MM.1S (cell line): ENCODE data around the gene GIPC2.

Source experiments
- DNase-seq: peaks from one replicate; pipeline ENCODE4 v3.0.0-alpha.2; 2015
- H2AFZ ChIP-seq: fragments of 300-600 bp; sonication (generic); 2 replicates; pipeline ENCODE4 v1.6.0; 2016; ENCODE audit warnings: antibody characterized with exemption, low read length
- H3F3A ChIP-seq: fragments of 300-600 bp; sonication (generic); 2 replicates; pipeline ENCODE4 v1.6.1; 2016; ENCODE audit warnings: mild to moderate bottlenecking, antibody characterized with exemption, low read length, moderate library complexity, mixed read lengths; ENCODE audit not compliant: insufficient read depth
- H3K27ac ChIP-seq: fragments of 300-600 bp; sonication (generic); 2 replicates; pipeline ENCODE4 v1.5.1; 2016; ENCODE audit warnings: mild to moderate bottlenecking, low read length
- H3K27me3 ChIP-seq: fragments of 300-600 bp; sonication (generic); replicated peaks from 2 replicates; pipeline ENCODE4 v1.6.0; 2016; ENCODE audit warnings: low read length; ENCODE audit not compliant: insufficient read depth
- H3K36me3 ChIP-seq: fragments of 300-600 bp; sonication (generic); replicated peaks from 2 replicates; pipeline ENCODE4 v1.6.1; 2016; ENCODE audit warnings: mild to moderate bottlenecking, low read length, mixed read lengths; ENCODE audit not compliant: insufficient read depth
- H3K4me1 ChIP-seq: fragments of 300-600 bp; sonication (generic); 2 replicates; pipeline ENCODE4 v1.6.1; 2016; ENCODE audit warnings: low read length, mixed read lengths
- H3K4me2 ChIP-seq: fragments of 300-600 bp; sonication (generic); 2 replicates; pipeline ENCODE4 v1.6.0; 2016; ENCODE audit warnings: low read depth, low read length
- H3K4me3 ChIP-seq: fragments of 300-600 bp; sonication (generic); 2 replicates; pipeline ENCODE4 v1.5.1; 2016; ENCODE audit warnings: low read length, mixed read lengths
- H3K79me2 ChIP-seq: fragments of 300-600 bp; sonication (generic); 2 replicates; pipeline ENCODE4 v1.6.1; 2016; ENCODE audit warnings: mixed run types, low read length, mixed read lengths
- H3K9ac ChIP-seq: fragments of 300-600 bp; sonication (generic); 2 replicates; pipeline ENCODE4 v1.6.1; 2016; ENCODE audit warnings: low read length, mixed read lengths
- H3K9me2 ChIP-seq: fragments of 300-600 bp; sonication (generic); replicated peaks from 2 replicates; pipeline ENCODE4 v1.6.1; 2016; ENCODE audit warnings: mild to moderate bottlenecking, low read length, mixed read lengths; ENCODE audit not compliant: insufficient read depth
- H3K9me3 ChIP-seq: fragments of 300-600 bp; sonication (generic); replicated peaks from 2 replicates; pipeline ENCODE4 v1.6.1; 2016; ENCODE audit warnings: mild to moderate bottlenecking, low read length, mixed read lengths; ENCODE audit not compliant: insufficient read depth
- H4K20me1 ChIP-seq: fragments of 300-600 bp; sonication (generic); 2 replicates; pipeline ENCODE4 v1.6.1; 2016; ENCODE audit warnings: mild to moderate bottlenecking, low read length, moderate library complexity, mixed read lengths; ENCODE audit not compliant: insufficient read depth
- EZH2 ChIP-seq: fragments of 300-600 bp; sonication (generic); optimal IDR thresholded peaks from 2 replicates; pipeline ENCODE3; 2017; ENCODE audit warnings: low read depth, mild to moderate bottlenecking, antibody characterized with exemption, low read length, mixed read lengths
- EZH2phosphoT487 ChIP-seq: fragments of 300-600 bp; sonication (generic); IDR thresholded peaks from 2 replicates; pipeline ENCODE4 v1.6.1; 2018; ENCODE audit warnings: antibody characterized with exemption, low read length
- TF ChIP-seq, protein P1 (sequence below): fragments of 300-600 bp; sonication (generic); IDR thresholded peaks from 2 replicates; pipeline ENCODE4 v1.5.1; 2016; ENCODE audit warnings: antibody characterized with exemption, low read length, mixed read lengths

Gene GIPC2

DNA sequence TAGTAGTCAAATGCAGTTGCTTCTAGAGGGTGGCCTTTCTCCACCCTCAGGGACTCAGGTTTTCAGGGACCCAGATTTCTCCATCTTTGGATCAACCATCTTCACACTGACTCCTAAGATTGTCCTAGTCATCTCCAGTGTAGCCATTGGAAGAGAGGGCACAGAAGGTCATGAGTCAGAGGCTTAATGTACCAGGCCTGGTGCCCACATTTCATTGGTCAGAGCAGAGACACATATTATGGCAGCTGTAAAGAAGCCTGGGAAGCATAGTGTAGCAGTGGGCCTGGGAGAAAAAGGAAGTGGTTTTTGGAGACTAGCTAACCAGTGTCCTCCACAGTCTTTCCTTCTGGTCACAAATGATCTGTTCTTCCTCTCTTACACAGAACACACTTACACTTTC is 122.5 kb downstream of the GIPC2 start:
- TF ChIP-seq, protein P1, sequence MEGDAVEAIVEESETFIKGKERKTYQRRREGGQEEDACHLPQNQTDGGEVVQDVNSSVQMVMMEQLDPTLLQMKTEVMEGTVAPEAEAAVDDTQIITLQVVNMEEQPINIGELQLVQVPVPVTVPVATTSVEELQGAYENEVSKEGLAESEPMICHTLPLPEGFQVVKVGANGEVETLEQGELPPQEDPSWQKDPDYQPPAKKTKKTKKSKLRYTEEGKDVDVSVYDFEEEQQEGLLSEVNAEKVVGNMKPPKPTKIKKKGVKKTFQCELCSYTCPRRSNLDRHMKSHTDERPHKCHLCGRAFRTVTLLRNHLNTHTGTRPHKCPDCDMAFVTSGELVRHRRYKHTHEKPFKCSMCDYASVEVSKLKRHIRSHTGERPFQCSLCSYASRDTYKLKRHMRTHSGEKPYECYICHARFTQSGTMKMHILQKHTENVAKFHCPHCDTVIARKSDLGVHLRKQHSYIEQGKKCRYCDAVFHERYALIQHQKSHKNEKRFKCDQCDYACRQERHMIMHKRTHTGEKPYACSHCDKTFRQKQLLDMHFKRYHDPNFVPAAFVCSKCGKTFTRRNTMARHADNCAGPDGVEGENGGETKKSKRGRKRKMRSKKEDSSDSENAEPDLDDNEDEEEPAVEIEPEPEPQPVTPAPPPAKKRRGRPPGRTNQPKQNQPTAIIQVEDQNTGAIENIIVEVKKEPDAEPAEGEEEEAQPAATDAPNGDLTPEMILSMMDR: no peak
- TF ChIP-seq EZH2phosphoT487 (no peak), EZH2 (no peak)
- H2AFZ ChIP-seq: no peak overlapping the region
- no peaks in the 10 kb centered on the region for H3K79me2 ChIP-seq
- H3K4me2 ChIP-seq: no peak overlapping the region
- DNase-seq: no peak
- no peak overlapping the region for H3K4me3 ChIP-seq
- H3K27me3 ChIP-seq: no peaks in the 10 kb centered on the region
- H3K9ac ChIP-seq: no peak overlapping the region
- 0 out of 2 replicates have a peak, but pooled peaks cover 4% of the 10 kb centered on the region for H3K4me1 ChIP-seq
- H3F3A ChIP-seq: no peaks in the 10 kb centered on the region
- no peaks in the 10 kb centered on the region for H3K9me2 ChIP-seq
- H4K20me1 ChIP-seq: no peaks in the 10 kb centered on the region
- no peak overlapping the region for H3K27ac ChIP-seq
- H3K36me3 ChIP-seq: no peaks in the 10 kb centered on the region
- no peaks in the 10 kb centered on the region for H3K9me3 ChIP-seq

DNA sequence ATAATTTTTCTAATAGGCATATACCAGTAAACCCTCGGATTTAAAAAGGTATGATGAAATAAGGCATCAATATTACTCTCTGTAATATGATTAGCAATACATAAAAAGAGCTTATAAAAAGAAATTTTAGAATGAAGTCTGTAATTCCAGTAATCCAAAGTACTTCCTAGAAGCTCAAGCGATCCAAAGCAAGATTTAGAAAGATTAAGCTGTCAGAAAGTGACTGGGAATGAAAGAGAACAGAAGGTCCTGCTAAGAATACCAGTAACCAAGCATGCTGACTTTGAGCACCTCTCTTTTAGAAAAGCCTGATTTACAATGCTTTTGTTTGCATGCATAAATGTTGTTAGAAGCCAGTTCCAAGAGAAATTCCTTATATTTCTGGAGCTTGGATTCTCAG is 125.1 kb downstream of the GIPC2 start:
- H3K27me3 ChIP-seq: no peaks in the 10 kb centered on the region
- H3K27ac ChIP-seq: no peak overlapping the region
- no peaks in the 10 kb centered on the region for H3K79me2 ChIP-seq
- no peak overlapping the region for H3K4me2 ChIP-seq
- DNase-seq: no peak
- no peaks in the 10 kb centered on the region for H3K9me3 ChIP-seq
- no peaks in the 10 kb centered on the region for H3K36me3 ChIP-seq
- H3K4me1 ChIP-seq: 0 out of 2 replicates have a peak, but pooled peaks cover 4% of the 10 kb centered on the region
- no peak overlapping the region for H2AFZ ChIP-seq
- no peaks in the 10 kb centered on the region for H3F3A ChIP-seq
- H3K9ac ChIP-seq: no peak overlapping the region
- TF ChIP-seq EZH2: no peak
- TF ChIP-seq EZH2phosphoT487: no peak
- H3K9me2 ChIP-seq: no peaks in the 10 kb centered on the region
- no peaks in the 10 kb centered on the region for H4K20me1 ChIP-seq
- no peak overlapping the region for H3K4me3 ChIP-seq

DNA sequence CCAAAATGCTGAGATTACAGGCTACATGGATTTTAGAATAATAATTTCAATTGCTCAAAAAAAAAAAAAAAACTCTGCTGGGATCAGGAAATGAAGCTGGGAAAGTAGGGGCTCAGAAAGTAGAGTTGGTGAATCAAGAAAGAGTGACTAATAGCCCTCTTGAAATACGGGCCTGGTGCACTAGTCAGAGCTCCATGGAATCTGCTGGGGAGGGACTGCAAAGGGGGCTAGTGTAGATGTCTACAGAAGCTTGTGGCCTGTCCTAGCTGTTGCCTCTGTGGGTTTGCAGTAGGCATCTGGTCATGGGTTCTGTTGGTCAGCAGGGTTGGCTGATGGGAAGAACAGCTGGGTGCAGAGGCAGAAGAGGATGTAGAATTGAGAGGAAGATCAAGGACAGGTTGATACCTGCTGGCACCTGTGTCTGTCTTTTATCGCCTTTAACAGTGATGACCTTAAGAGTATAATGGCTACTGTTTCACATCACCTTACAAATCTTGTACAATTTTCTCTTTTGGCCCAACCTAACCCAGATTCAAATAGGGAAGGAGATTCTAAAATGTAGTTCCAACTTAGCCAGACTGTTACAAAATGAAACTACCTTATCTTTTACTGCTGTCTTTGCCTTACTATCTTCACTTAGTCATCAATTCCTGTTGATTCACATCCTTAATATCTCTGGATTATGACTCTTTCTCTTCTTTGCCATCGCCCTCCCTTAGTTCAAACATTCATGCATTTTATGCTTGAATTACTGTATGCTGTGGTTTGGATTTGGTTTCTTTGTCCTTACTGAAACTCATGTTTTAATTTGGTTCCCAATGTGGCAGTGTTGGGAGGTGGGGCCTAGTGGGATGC is 126.2 kb downstream of the GIPC2 start:
- Histone ChIP-seq H3F3A (no peaks in the 10 kb centered on the region), H3K4me2 (no peak overlapping the region), H3K27ac (no peak overlapping the region), H3K36me3 (no peaks in the 10 kb centered on the region), H2AFZ (no peak overlapping the region), H3K9me2 (no peaks in the 10 kb centered on the region), H4K20me1 (no peaks in the 10 kb centered on the region), H3K4me1 (0 out of 2 replicates have a peak, but pooled peaks cover 4% of the 10 kb centered on the region), H3K79me2 (no peaks in the 10 kb centered on the region), H3K4me3 (no peak overlapping the region), H3K27me3 (no peaks in the 10 kb centered on the region), H3K9ac (no peak overlapping the region), H3K9me3 (no peaks in the 10 kb centered on the region)
- TF ChIP-seq EZH2phosphoT487 (no peak), EZH2 (no peak)
- TF ChIP-seq, protein P1: no peak
- no peak for DNase-seq

DNA sequence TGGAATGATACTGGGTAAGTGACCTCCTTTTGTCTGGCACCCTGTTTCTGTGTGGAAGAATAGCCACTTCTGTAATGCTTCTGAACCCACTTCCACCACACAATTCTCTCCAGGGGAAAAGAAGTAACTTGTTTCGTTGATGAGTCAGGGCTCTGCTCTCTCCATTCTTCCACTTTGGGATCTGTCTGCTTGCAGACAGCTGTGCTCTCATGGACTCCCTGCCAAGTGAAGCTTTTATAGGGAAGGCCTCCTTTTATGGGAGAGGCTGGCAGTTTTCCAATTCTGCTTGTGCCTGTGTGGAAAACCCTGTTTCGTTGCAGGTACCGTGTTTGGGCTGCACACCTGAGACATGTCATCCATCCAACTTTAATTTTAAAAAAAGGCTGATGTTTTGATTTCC is 130.7 kb downstream of the GIPC2 start:
- no peak for TF ChIP-seq EZH2phosphoT487
- TF ChIP-seq, protein P1: no peak
- TF ChIP-seq EZH2: no peak
- DNase-seq: no peak
- Histone ChIP-seq H4K20me1 (no peaks in the 10 kb centered on the region), H3K9me3 (no peaks in the 10 kb centered on the region), H2AFZ (no peak overlapping the region), H3K9me2 (no peaks in the 10 kb centered on the region), H3K36me3 (no peaks in the 10 kb centered on the region), H3K4me1 (0 out of 2 replicates have a peak, but pooled peaks cover 4% of the 10 kb centered on the region), H3K27ac (no peak overlapping the region), H3F3A (no peaks in the 10 kb centered on the region), H3K9ac (no peak overlapping the region), H3K4me3 (no peak overlapping the region), H3K27me3 (no peaks in the 10 kb centered on the region), H3K79me2 (no peaks in the 10 kb centered on the region), H3K4me2 (no peak overlapping the region)
